Fibroblast of mammary gland (primary cell): ENCODE measurements around the gene GNMT.

Source experiments
- DNase-seq: peaks from one replicate; pipeline ENCODE4 v3.0.0-alpha.2; 2010; ENCODE audit warnings: low read depth
- H3K4me3 ChIP-seq: 2 replicates; pipeline ENCODE4 v1.5.1; 2011; ENCODE audit warnings: low read depth, mild to moderate bottlenecking, low read length, moderate library complexity; ENCODE audit not compliant: control insufficient read depth
- TF ChIP-seq, protein P1 (sequence below): conservative IDR thresholded peaks from 2 replicates; pipeline ENCODE4 v1.5.1; 2011; ENCODE audit warnings: low read depth, low read length, inconsistent platforms; ENCODE audit not compliant: control insufficient read depth, insufficient read depth

The GNMT gene

DNA sequence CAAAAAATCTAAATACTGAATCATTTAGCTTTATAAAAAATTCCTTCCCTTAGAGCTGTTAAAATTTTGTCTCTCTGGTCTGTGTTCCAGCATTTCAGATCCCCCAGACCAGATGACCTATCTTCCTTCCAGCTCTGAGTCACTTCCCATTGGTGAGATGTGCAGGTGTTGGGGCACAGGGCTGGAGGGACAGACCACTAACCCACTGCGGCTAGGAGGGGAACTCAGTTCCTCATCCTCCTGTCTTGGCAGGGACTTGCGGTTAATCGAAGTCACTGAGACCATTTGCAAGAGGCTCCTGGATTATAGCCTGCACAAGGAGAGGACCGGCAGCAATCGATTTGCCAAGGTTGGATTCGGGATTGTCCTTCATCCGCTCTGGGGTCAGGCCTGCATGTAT is 25.2 kb upstream of the GNMT start:
- TF ChIP-seq, protein P1, sequence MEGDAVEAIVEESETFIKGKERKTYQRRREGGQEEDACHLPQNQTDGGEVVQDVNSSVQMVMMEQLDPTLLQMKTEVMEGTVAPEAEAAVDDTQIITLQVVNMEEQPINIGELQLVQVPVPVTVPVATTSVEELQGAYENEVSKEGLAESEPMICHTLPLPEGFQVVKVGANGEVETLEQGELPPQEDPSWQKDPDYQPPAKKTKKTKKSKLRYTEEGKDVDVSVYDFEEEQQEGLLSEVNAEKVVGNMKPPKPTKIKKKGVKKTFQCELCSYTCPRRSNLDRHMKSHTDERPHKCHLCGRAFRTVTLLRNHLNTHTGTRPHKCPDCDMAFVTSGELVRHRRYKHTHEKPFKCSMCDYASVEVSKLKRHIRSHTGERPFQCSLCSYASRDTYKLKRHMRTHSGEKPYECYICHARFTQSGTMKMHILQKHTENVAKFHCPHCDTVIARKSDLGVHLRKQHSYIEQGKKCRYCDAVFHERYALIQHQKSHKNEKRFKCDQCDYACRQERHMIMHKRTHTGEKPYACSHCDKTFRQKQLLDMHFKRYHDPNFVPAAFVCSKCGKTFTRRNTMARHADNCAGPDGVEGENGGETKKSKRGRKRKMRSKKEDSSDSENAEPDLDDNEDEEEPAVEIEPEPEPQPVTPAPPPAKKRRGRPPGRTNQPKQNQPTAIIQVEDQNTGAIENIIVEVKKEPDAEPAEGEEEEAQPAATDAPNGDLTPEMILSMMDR: no peak

DNA sequence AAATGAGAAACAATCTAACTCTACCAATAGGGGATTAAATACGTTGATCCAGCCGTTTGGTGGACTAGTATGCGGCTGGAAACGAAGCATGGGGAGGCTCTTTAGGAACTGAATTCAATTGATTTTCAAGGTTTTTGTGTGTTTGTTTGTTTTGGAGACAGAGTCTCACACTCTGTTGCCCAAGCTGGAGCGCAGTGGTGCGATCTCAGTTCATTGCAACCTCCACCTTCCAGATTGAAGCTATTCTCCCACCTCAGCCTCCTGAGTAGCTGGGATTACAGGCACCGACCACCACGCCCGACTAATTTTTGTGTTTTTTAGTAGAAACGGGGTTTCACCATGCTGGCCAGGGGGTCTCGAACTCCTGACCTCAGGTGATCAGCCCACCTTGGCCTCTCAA is 24.2 kb upstream of the GNMT start:
- DNase-seq: no peak
- H3K4me3 ChIP-seq: no peak overlapping the region
- TF ChIP-seq, protein P1: no peak

More for the DNA sequence above, 25.2 kb upstream of the GNMT start:
- H3K4me3 ChIP-seq: no peak overlapping the region
- no peak for DNase-seq

DNA sequence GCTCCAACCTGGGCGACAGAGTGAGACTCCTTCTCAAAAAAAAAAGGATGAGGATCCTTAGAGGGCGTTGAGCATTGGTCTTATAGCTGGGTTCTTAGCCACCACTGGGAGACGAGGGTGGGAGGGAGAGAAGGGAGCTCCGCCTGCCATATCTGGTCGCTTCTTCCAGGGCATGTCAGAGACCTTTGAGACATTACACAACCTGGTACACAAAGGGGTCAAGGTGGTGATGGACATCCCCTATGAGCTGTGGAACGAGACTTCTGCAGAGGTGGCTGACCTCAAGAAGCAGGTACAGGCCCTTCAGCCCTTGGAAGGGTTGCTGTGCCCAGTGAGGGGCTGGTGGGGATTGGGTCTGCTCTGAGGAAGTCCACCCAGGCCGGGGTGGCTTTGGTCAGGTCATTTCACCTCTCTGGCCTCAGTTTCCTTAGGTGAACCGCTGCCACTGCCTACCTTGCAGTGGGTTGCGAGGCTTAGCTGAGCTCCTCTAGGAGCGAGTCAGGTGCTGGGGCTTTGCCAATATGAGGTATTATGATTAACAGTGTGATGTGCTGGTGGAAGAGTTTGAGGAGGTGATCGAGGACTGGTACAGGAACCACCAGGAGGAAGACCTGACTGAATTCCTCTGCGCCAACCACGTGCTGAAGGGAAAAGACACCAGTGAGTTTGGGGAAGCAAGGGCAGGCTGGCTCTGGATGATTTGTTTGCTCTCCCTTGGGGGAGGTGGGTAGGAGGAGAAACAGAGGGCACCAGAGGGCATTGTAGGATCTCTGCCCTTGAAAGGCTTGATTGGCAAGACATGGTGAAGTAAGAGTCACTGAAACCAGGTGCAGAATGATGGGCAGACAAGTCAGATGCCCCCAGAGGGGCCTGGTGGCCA is 22.8 kb upstream of the GNMT start:
- no peak overlapping the region for H3K4me3 ChIP-seq
- TF ChIP-seq, protein P1: no peak

DNA sequence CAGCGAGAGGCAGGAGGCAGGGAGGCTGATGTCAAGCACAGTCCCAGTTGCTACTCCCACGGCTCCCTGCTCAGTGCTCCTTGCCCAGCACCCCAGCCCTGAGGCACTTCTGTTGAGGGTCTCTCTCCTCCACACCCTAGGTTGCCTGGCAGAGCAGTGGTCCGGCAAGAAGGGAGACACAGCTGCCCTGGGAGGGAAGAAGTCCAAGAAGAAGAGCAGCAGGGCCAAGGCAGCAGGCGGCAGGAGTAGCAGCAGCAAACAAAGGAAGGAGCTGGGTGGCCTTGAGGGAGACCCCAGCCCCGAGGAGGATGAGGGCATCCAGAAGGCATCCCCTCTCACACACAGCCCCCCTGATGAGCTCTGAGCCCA is 22.1 kb upstream of the GNMT start:
- no peak overlapping the region for H3K4me3 ChIP-seq
- DNase-seq: no peak
- TF ChIP-seq, protein P1: no peak

More for the DNA sequence above, 22.8 kb upstream of the GNMT start:
- no peak for DNase-seq

DNA sequence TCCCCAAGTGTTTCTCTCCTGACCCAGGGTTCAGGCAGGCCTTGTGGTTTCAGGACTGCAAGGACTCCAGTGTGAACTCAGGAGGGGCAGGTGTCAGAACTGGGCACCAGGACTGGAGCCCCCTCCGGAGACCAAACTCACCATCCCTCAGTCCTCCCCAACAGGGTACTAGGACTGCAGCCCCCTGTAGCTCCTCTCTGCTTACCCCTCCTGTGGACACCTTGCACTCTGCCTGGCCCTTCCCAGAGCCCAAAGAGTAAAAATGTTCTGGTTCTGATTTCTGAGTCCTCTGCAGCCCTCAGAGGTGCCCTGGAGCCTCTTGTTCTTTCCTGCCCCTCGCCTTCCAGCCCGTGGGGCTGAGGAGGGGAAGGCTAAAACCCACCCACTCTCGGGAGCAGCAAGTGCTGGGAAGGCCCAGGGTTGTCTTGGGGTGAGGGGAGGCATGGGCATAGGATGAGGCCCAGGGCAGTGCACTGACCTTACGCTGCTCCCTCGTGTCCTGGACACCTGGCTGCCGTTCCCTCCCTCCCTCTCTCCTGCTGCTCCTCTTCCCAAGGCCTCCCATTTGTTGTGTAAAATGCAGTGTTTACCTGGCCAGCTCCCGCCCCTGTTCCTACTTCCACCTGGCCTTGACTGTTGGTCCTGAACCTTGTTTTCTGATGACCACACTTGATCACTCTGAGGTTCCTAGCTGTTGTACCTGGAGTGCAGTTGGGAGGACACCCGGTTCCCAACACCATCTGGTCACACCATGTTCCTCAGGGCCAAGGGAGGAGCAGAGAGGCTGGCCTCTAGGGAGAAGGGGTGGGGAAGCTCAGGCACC is 21.4 kb upstream of the GNMT start:
- TF ChIP-seq, protein P1: no peak
- DNase-seq: no peak
- no peak overlapping the region for H3K4me3 ChIP-seq

DNA sequence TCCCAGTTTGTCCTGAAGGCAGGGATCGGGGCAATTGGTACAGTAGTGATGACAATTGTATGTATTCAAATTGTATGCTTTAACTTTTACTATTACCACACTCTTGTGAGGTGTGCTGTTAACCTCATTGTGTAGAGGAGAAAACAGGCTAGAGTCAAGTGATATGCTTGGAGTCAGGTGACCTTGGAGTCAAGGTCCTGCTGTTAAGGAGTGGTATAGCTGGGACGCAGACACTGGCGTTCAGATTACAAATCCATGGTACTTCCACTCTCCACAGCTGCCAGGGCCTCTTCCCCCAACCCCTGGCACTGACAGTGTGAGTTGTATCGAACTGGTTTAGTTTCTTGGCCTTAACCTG is 20.8 kb upstream of the GNMT start:
- DNase-seq: no peak
- no peak overlapping the region for H3K4me3 ChIP-seq
- TF ChIP-seq, protein P1: no peak
